Endothelial cell of umbilical vein (primary cell): ENCODE results near the gene CRY1. TPM values are rescaled to one million over a fixed set of nuclear protein-coding genes. Genes with fewer than 3 reads are reported as not detected.

ENCODE experiments used
- BruUV-seq: library from RNA; stranded (reverse); fragments of 400-500 nt; replicated peaks from 2 replicates; lab custom pipeline; 2021; lab: Mats Ljungman, UMichigan
- CTCF ChIA-PET: fragments of 300-600, 350-600 bp; sonication (Branson Sonifier 250); formaldehyde crosslinking; loops from one replicate; lab custom pipeline; 2021; ENCODE audit warnings: antibody characterized with exemption, inconsistent platforms; lab: Charles Lee
- POLR2A ChIA-PET: fragments of 300-600, 350-600 bp; sonication (Branson Sonifier 250); formaldehyde crosslinking; loops from one replicate; lab custom pipeline; 2021; ENCODE audit warnings: antibody characterized with exemption, inconsistent platforms; lab: Charles Lee
- DNase-seq: peaks from one replicate; pipeline ENCODE4 v3.0.0-alpha.2; 2011; ENCODE audit warnings: low read depth, low spot score
- FAIRE-seq: peaks from 2 replicates; lab custom pipeline; 2011; peaks lifted over from hg19 to GRCh38; lab: Jason Lieb, UNC
- H2AFZ ChIP-seq: 2 replicates; pipeline ENCODE4 v1.6.0; 2012; ENCODE audit warnings: low read depth, low read length, control low read depth, inconsistent platforms
- H3K27ac ChIP-seq: 2 replicates; pipeline ENCODE4 v1.5.1; 2011; ENCODE audit warnings: low read depth, mild to moderate bottlenecking, control low read depth, low read length, moderate library complexity; ENCODE audit not compliant: insufficient read depth
- H3K27me3 ChIP-seq, 2 experiments: 2 replicates each; pipeline versions ENCODE4 v1.6.0 to v1.6.1; 2011; ENCODE audit warnings: low read length in 2 of 2, mixed read lengths in 1 of 2; ENCODE audit not compliant: control insufficient read depth in 2 of 2, insufficient read depth in 2 of 2
- H3K36me3 ChIP-seq, 2 experiments: 2 replicates in 1 of 2; 3 replicates in 1 of 2; pipeline ENCODE4 v1.5.1; 2011; ENCODE audit warnings: low read length in 2 of 2, mild to moderate bottlenecking in 1 of 2, moderate library complexity in 1 of 2; ENCODE audit not compliant: control insufficient read depth in 2 of 2, insufficient read depth in 2 of 2; ENCODE audit errors: extremely low read depth in 1 of 2
- H3K4me1 ChIP-seq: 3 replicates; pipeline ENCODE4 v1.5.1; 2011; ENCODE audit warnings: mild to moderate bottlenecking, low read length; ENCODE audit not compliant: control insufficient read depth, insufficient read depth; ENCODE audit errors: extremely low read depth
- H3K4me2 ChIP-seq: 2 replicates; pipeline ENCODE4 v1.6.1; 2011; ENCODE audit warnings: low read length, control low read depth, mixed read lengths; ENCODE audit not compliant: insufficient read depth
- H3K4me3 ChIP-seq, 3 experiments: fragments of 200-600 bp in 1 of 3; sonication (generic), shearing (Covaris generic) in 1 of 3; replicated peaks in 1 of 3; 2 replicates each; pipeline ENCODE4 v1.5.1; 2011 to 2016; ENCODE audit warnings: control low read depth in 3 of 3, low read length in 3 of 3, mild to moderate bottlenecking in 2 of 3, inconsistent platforms in 1 of 3, low read depth in 1 of 3, moderate library complexity in 1 of 3; ENCODE audit not compliant: insufficient read depth in 1 of 3
- H3K79me2 ChIP-seq: 2 replicates; pipeline ENCODE4 v1.6.0; 2012; ENCODE audit warnings: low read length, inconsistent platforms; ENCODE audit not compliant: control insufficient read depth, insufficient read depth
- H3K9ac ChIP-seq: replicated peaks from 2 replicates; pipeline ENCODE3; 2011; ENCODE audit warnings: low read length, control low read depth; ENCODE audit not compliant: insufficient read depth; ENCODE audit errors: extremely low read depth
- H3K9me1 ChIP-seq: replicated peaks from 3 replicates; pipeline ENCODE4 v1.6.0; 2011; ENCODE audit warnings: mild to moderate bottlenecking, low read length; ENCODE audit not compliant: control insufficient read depth, insufficient read depth; ENCODE audit errors: extremely low read depth
- H3K9me3 ChIP-seq: replicated peaks from 2 replicates; pipeline ENCODE4 v1.5.1; 2012; ENCODE audit warnings: low read length, inconsistent platforms; ENCODE audit not compliant: control insufficient read depth, insufficient read depth
- H4K20me1 ChIP-seq: replicated peaks from 2 replicates; pipeline ENCODE3; 2011; ENCODE audit warnings: mild to moderate bottlenecking, low read length; ENCODE audit not compliant: control insufficient read depth, insufficient read depth; ENCODE audit errors: extremely low read depth
- EZH2 ChIP-seq: IDR thresholded peaks from 2 replicates; pipeline ENCODE4 v1.6.1; 2012; ENCODE audit warnings: borderline replicate concordance, low read depth, mild to moderate bottlenecking, moderate library complexity, low read length, inconsistent platforms; ENCODE audit not compliant: severe bottlenecking
- FOS ChIP-seq: IDR thresholded peaks from 2 replicates; pipeline ENCODE4 v1.6.1; 2011; ENCODE audit warnings: mild to moderate bottlenecking, low read length, moderate library complexity, borderline replicate concordance; ENCODE audit not compliant: insufficient read depth
- GATA2 ChIP-seq: IDR thresholded peaks from 2 replicates; pipeline ENCODE4 v1.7.0; 2011; ENCODE audit warnings: low read depth, mild to moderate bottlenecking, moderate library complexity, mixed read lengths, low read length; ENCODE audit not compliant: insufficient read length, insufficient read depth
- JUN ChIP-seq: IDR thresholded peaks from 2 replicates; pipeline ENCODE4 v1.6.1; 2011; ENCODE audit warnings: borderline replicate concordance, low read depth; ENCODE audit not compliant: insufficient read length, insufficient read depth
- MYC ChIP-seq: IDR thresholded peaks from one replicate; pipeline ENCODE4 v1.6.1; 2011; ENCODE audit warnings: mild to moderate bottlenecking, low read depth, low read length
- POLR2A ChIP-seq: IDR thresholded peaks from 2 replicates; pipeline ENCODE4 v1.6.1; 2012; ENCODE audit warnings: low read depth, mild to moderate bottlenecking, control low read depth, low read length
- POLR2AphosphoS5 ChIP-seq: IDR thresholded peaks from 2 replicates; pipeline ENCODE4 v1.6.1; 2012; ENCODE audit warnings: low read depth, mild to moderate bottlenecking, control low read depth, low read length, moderate library complexity; ENCODE audit not compliant: insufficient read depth
- dilution Hi-C: fragments of 300-500 bp; cut with MboI; formaldehyde crosslinking; loops from one replicate; pipeline ENCODE4 v1.15.0; 2019; ENCODE audit warnings: low sequenced_read_pairs; ENCODE audit not compliant: extremely low pct_ligation_motif_present
- intact Hi-C: fragments of 100-400 bp; cut with micrococcal nuclease; formaldehyde crosslinking; loops from one replicate; pipeline ENCODE4 v1.10.0; 2022
- polyA plus RNA-seq, 4 experiments: library from polyadenylated mRNA; depleted of rRNA in 3 of 4; stranded (reverse) in 3 of 4; unstranded in 1 of 4; fragments of >200 nt; gene quantifications; 2 replicates each; pipeline versions ENCODE4 v1.2.1 to v1.2.3, GENCODE V29; 2011 to 2012; ENCODE audit warnings: missing spikeins in 1 of 4
- total RNA-seq: library from RNA; stranded (reverse); gene quantifications from 2 replicates; pipeline ENCODE4 v1.2.3, GENCODE V29; 2021
- TF ChIP-seq, protein P1 (sequence below), 2 donors: IDR thresholded peaks; 1 replicate in 1 of 2; 2 replicates in 1 of 2; pipeline ENCODE4 v1.5.1; 2011; ENCODE audit warnings: low read length in 2 of 2, mild to moderate bottlenecking in 2 of 2, moderate library complexity in 2 of 2, control low read depth in 1 of 2, inconsistent platforms in 1 of 2, low read depth in 1 of 2; ENCODE audit not compliant: insufficient read depth in 1 of 2; ENCODE audit errors: extremely low read depth in 1 of 2

The CRY1 gene
- total and polyA plus RNA-seq, 2 donors (not counting 3 experiments of a cell fraction or from before 2014, with no cell fraction given), result 11.4 to 21.0 TPM

DNA sequence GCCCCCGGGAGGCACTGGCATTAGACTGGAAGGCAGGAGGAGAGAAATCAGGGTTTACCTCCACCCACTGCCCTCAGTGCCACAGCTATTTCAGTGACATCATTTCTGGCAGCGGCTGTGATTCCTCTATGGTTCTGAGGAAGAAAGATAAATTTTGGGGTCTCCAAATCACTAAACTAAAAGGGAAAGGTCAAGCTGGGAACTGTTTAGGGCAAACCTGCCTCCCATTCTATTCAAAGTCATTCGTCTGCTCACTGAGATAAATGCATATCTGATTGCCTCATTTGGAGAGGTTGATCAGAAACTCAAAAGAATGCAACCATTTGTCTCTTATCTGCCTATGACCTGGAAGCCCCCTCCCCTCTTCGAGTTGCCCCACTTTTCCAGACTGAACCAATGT is 14.0 kb upstream of the CRY1 start:
- no peak overlapping the region for H3K9ac ChIP-seq
- H3K4me3 ChIP-seq, result no peak overlapping the region
- POLR2A ChIA-PET, result no interaction called here
- peaks cover 3% of the 10 kb centered on the region for H3K4me1 ChIP-seq
- no peaks in the 10 kb centered on the region for H3K36me3 ChIP-seq
- FAIRE-seq (no peak), DNase-seq (no peak)
- H3K27ac ChIP-seq, result no peak overlapping the region
- intact Hi-C loops, result no loop called here
- TF ChIP-seq JUN, result no peak
- TF ChIP-seq EZH2, result no peak
- no peak for TF ChIP-seq POLR2AphosphoS5
- no peak overlapping the region for H2AFZ ChIP-seq
- H3K4me2 ChIP-seq, result no peak overlapping the region
- no peaks in the 10 kb centered on the region for H3K9me1 ChIP-seq
- CTCF ChIA-PET, result interaction anchor here (4.0 kb wide), 1 partner anchor 16 kb away, joined by 109 read pairs; the partner anchor contains the start of gene CRY1
- no peaks in the 10 kb centered on the region for H3K79me2 ChIP-seq
- no peaks in the 10 kb centered on the region for H3K9me3 ChIP-seq
- dilution Hi-C loops, result no loop called here
- no peaks in the 10 kb centered on the region for H4K20me1 ChIP-seq
- H3K27me3 ChIP-seq, result peaks cover 16 to 23% of the 10 kb centered on the region in 2 experiments
- BruUV-seq, result no TSS peak

DNA sequence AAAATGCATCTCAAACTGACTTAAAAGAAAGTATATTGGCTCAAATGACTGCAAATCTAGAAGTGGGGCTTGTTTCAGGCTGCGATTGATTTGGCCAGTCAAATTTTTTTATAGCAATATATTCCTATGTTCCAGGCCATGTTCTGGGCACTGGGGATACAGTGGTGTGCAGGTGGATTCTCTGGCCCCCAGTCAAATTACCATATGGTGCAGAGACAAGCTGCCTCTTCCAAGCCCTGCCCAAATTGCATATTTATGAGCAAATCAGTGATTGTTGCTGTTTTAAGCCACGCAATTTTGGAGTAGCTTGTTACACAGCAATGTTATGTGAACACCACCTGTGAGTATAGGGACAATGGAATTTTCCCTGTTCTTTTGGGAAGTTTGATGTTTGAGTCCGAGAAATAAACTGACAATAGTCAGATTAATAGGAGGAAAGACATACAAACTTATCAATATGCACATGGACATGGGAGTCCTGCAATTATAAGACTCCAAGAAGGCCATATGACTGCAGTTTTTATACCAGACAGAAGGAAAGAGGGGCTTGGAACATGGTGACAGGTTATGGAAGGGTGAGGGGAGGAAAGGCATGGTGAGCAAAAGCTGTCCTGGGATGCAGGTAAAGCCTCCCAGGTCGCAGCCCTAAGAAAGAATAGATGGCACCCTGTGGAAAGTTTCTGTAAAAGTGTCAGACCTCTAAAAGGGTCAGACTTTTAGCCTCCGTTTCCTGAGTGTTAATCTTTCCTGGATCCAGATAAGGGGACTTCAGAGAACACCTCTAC is 13.1 kb upstream of the CRY1 start:
- FAIRE-seq (no peak), DNase-seq (no peak)
- Histone ChIP-seq H3K9me3 (no peaks in the 10 kb centered on the region), H2AFZ (no peak overlapping the region), H3K27me3 (peaks cover 14 to 19% of the 10 kb centered on the region in 2 experiments), H3K9me1 (no peaks in the 10 kb centered on the region), H4K20me1 (no peaks in the 10 kb centered on the region), H3K4me3 (no peak overlapping the region), H3K4me1 (peaks cover 3% of the 10 kb centered on the region), H3K27ac (no peak overlapping the region), H3K79me2 (no peaks in the 10 kb centered on the region), H3K4me2 (no peak overlapping the region), H3K9ac (no peak overlapping the region), H3K36me3 (no peaks in the 10 kb centered on the region)
- ChIA-PET CTCF (interaction anchor here (2.3 to 4.0 kb wide), 3 partner anchors 10 to 720 kb away, joined by 12 to 109 read pairs (median 18); partner anchors contain the start of gene CRY1), POLR2A (no interaction called here)
- BruUV-seq, result no TSS peak
- dilution Hi-C loops, result no loop called here
- intact Hi-C loops, result no loop called here
- no peak for TF ChIP-seq FOS
- TF ChIP-seq, protein P1, sequence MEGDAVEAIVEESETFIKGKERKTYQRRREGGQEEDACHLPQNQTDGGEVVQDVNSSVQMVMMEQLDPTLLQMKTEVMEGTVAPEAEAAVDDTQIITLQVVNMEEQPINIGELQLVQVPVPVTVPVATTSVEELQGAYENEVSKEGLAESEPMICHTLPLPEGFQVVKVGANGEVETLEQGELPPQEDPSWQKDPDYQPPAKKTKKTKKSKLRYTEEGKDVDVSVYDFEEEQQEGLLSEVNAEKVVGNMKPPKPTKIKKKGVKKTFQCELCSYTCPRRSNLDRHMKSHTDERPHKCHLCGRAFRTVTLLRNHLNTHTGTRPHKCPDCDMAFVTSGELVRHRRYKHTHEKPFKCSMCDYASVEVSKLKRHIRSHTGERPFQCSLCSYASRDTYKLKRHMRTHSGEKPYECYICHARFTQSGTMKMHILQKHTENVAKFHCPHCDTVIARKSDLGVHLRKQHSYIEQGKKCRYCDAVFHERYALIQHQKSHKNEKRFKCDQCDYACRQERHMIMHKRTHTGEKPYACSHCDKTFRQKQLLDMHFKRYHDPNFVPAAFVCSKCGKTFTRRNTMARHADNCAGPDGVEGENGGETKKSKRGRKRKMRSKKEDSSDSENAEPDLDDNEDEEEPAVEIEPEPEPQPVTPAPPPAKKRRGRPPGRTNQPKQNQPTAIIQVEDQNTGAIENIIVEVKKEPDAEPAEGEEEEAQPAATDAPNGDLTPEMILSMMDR (IDR thresholded peaks at IDR 0.05; ENCODE audit: extremely low read depth in 1 of 2, insufficient read depth in 1 of 2, low read depth in 1 of 2, low read length in 2 of 2), result no peak
- TF ChIP-seq POLR2AphosphoS5, result no peak
- TF ChIP-seq POLR2A, result no peak
- TF ChIP-seq GATA2, result no peak
- no peak for TF ChIP-seq MYC
- no peak for TF ChIP-seq JUN
